Bronchial epithelial cell (primary cell): ENCODE results near the gene MRI1. TPM values are rescaled to one million over a fixed set of nuclear protein-coding genes. Genes with fewer than 3 reads are reported as not detected.
"Not testable (repeated sequence)": the region's sequence is repeated elsewhere in the genome, so short reads cannot be mapped to it uniquely, and the experiment has no call there.

Source experiments
- DNase-seq: peaks from one replicate; pipeline ENCODE4 v3.0.0-alpha.2; 2010; ENCODE audit warnings: low read depth
- FAIRE-seq: peaks from 2 replicates; lab custom pipeline; 2011; peaks lifted over from hg19 to GRCh38; lab: Jason Lieb, UNC
- H3K27me3 ChIP-seq: 2 replicates; pipeline ENCODE4 v1.5.1; 2011; ENCODE audit warnings: low read length; ENCODE audit not compliant: control insufficient read depth, insufficient read depth
- H3K36me3 ChIP-seq: 2 replicates; pipeline ENCODE4 v1.5.1; 2011; ENCODE audit warnings: low read length; ENCODE audit not compliant: control insufficient read depth, insufficient read depth
- H3K4me3 ChIP-seq: 2 replicates; pipeline ENCODE4 v1.5.1; 2011; ENCODE audit warnings: mild to moderate bottlenecking, low read depth, low read length, control low read depth
- total RNA-seq: library from RNA; depleted of rRNA; stranded (reverse); fragments of >200 nt; gene quantifications from 2 replicates; pipeline ENCODE4 v1.2.1, GENCODE V29; 2014
- TF ChIP-seq, protein P1 (sequence below): IDR thresholded peaks from 2 replicates; pipeline ENCODE4 v1.5.1; 2011; ENCODE audit warnings: mild to moderate bottlenecking, moderate library complexity, low read length, control low read depth, inconsistent platforms; ENCODE audit not compliant: insufficient read depth, severe bottlenecking

Gene MRI1
- total RNA-seq, 1 donor from 2014 or later, result 27.9 TPM

DNA sequence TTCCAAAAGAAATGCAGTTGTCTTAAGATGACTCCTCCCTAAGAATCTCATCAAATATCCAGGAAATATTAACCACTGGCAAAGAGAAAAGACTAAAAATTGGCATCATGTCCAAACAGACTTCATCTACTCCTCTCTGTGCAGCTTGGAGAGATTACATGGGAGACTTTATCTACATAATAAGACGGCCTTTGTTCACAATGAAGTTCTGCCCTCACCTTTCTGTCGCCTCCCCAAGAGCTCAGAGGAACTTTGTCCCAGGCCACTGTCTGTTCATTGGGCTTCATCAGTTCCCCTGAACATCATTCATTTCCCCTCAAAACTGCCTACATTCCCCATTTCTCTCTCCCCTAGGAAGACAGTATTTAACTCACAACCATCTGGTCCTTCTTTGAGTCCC lies 22.4 kb upstream of the MRI1 start:
- H3K4me3 ChIP-seq, result no peak overlapping the region
- H3K27me3 ChIP-seq, result no peaks in the 10 kb centered on the region
- DNase-seq (no peak), FAIRE-seq (no peak)
- no peaks in the 10 kb centered on the region for H3K36me3 ChIP-seq
- TF ChIP-seq, protein P1, sequence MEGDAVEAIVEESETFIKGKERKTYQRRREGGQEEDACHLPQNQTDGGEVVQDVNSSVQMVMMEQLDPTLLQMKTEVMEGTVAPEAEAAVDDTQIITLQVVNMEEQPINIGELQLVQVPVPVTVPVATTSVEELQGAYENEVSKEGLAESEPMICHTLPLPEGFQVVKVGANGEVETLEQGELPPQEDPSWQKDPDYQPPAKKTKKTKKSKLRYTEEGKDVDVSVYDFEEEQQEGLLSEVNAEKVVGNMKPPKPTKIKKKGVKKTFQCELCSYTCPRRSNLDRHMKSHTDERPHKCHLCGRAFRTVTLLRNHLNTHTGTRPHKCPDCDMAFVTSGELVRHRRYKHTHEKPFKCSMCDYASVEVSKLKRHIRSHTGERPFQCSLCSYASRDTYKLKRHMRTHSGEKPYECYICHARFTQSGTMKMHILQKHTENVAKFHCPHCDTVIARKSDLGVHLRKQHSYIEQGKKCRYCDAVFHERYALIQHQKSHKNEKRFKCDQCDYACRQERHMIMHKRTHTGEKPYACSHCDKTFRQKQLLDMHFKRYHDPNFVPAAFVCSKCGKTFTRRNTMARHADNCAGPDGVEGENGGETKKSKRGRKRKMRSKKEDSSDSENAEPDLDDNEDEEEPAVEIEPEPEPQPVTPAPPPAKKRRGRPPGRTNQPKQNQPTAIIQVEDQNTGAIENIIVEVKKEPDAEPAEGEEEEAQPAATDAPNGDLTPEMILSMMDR, result no peak

DNA sequence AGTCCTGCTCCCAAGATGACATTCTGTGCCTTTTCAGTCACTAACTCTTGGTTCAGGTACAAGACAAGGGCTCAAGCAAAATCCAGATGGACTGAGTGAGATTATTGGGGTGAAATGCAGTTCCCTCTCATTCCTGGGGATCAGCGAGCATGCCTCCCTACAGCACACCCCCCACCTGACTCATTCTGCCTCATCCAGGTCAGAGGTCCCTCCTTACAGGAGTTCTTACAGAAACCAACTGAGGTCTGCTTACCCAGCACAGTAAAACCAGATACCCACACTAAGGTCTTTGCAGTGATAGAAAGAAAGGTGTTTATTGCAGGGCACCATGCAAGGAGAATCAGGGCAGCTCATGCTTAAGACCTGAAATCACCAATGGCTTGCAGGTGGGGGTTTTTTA lies 21.6 kb upstream of the MRI1 start:
- DNase-seq (peak; percentile 35), FAIRE-seq (no peak)
- TF ChIP-seq, protein P1, result no peak
- H3K27me3 ChIP-seq, result no peaks in the 10 kb centered on the region
- no peaks in the 10 kb centered on the region for H3K36me3 ChIP-seq
- no peak overlapping the region for H3K4me3 ChIP-seq

DNA sequence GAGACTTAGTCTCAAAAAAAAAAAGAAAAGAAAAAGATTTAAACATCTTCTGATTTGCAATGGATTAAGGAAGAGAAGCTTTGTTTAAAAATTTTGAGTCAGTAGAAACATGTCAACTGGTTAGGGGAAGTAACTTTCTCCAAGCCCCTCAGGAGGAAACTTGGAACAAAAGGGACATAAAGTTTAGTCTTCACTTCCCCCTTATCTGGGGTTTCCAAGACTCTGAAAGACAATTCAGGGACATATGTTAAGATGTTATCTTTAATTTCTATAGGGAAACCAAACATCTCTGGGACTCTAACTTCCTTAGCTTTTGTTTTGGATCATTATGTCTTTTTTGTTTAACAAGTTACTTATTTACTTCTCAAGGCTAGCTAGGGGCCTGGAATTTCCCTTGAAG lies 20.1 kb upstream of the MRI1 start:
- H3K27me3 ChIP-seq, result no peaks in the 10 kb centered on the region
- no peak for DNase-seq
- TF ChIP-seq, protein P1, result no peak
- no peak overlapping the region for H3K4me3 ChIP-seq
- H3K36me3 ChIP-seq, result no peaks in the 10 kb centered on the region
- no peak for FAIRE-seq

DNA sequence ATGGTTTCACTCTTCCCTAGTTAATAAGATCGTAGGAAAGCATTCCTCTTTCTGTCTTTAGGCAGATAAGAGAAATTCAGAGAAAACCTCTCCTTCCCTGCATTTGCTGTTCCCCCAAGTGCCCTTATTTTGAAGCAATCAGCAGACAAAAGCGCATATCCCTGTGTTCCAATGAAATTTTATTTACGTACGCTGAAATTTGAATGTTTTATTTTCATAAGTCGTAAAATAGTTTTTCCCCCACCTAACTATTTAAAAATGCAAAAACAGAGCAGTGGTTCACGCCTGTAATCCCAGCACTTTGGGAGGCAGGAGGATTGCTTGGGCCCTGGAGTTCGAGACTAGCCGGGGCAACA lies 17.2 kb upstream of the MRI1 start:
- DNase-seq, result no peak
- TF ChIP-seq, protein P1, result no peak
- Histone ChIP-seq H3K36me3 (peaks cover 2% of the 10 kb centered on the region), H3K27me3 (no peaks in the 10 kb centered on the region), H3K4me3 (peak overlapping the region; percentile 83)
- no peak for FAIRE-seq

DNA sequence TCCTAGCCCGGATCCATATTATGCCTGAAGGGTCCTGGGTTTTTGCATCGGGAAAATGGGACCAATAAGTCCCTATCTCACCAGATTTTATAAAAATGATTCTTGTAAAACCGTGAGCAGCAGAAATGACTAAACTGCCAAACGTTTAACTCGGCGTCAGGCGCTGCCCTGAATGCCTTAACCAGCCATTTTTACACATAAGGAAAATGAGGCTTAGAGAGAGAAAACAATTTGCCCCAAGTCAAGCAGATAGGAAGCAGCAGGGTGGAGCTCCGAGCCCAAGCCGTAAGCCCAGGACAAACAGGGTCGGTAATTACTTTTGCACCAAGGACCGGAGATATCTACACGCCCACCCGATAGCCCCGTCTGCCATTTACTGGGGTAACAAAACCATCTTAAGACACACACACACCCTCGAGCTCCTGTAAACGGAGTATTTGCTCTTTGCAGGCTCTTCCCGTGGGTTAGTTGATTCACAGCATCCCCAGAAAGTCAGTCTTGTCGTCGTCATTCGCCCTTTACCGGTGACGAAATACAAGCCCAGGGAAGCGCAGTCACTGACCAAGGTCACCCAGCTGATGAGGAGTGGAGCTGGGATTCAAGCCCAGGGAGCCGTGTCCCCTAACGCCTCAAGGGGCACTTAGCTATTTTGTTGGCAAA lies 16.0 kb upstream of the MRI1 start:
- TF ChIP-seq, protein P1, result no peak
- Histone ChIP-seq H3K4me3 (peak overlapping the region; percentile 83), H3K36me3 (peaks cover 2% of the 10 kb centered on the region), H3K27me3 (no peaks in the 10 kb centered on the region)
- DNase-seq (peak; percentile 37), FAIRE-seq (no peak)

DNA sequence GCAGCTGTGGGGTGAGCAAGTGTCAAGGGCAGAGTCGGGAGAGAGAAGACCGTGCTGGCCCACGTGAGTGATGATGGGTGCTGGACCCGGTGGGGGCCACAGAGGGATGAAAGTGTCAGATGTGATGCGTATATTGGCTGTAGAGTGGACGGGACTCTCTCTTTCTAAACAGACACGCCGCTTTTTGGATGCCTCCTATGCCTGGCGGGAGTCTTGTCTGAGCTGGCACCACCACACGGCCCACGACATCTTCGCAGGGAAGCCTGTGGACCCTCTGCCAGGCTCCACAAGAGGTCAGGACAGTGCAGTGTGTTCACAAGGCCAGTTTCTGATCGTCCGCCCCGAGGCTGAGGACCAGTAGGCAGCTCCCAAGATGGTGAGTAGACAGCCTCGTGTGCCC lies 12.9 kb upstream of the MRI1 start:
- H3K27me3 ChIP-seq, result no peaks in the 10 kb centered on the region
- FAIRE-seq, result no peak
- H3K36me3 ChIP-seq, result peaks cover 14% of the 10 kb centered on the region
- no peak overlapping the region for H3K4me3 ChIP-seq
- no peak for DNase-seq
- TF ChIP-seq, protein P1, result no peak

DNA sequence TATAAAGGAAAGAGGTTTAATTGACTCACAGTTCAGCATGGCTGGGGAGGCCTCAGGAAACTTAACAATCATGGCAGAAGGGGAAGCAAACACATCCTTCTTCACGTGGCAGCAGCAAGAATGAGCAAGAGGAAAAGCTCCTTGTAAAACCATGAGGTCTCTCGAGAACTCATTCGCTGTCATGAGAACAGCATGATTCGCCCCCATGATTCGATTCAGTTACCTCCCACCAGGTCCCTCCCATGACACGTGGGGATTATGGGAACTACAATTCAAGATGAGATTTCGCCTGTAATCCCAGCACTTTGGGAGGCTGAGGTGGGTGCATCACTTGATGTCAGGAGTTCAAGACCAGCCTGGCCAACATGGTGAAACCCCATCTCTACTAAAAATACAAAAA lies 10.7 kb upstream of the MRI1 start:
- FAIRE-seq, DNase-seq, H3K4me3 ChIP-seq, H3K27me3 ChIP-seq: not testable (repeated sequence)
- peaks cover 23% of the 10 kb centered on the region for H3K36me3 ChIP-seq
